Measurements from ENCODE around the gene PGLYRP2. TPM values are rescaled to one million over a fixed set of nuclear protein-coding genes. Genes with fewer than 3 reads are reported as not detected.

PGLYRP2 gene, protein sequence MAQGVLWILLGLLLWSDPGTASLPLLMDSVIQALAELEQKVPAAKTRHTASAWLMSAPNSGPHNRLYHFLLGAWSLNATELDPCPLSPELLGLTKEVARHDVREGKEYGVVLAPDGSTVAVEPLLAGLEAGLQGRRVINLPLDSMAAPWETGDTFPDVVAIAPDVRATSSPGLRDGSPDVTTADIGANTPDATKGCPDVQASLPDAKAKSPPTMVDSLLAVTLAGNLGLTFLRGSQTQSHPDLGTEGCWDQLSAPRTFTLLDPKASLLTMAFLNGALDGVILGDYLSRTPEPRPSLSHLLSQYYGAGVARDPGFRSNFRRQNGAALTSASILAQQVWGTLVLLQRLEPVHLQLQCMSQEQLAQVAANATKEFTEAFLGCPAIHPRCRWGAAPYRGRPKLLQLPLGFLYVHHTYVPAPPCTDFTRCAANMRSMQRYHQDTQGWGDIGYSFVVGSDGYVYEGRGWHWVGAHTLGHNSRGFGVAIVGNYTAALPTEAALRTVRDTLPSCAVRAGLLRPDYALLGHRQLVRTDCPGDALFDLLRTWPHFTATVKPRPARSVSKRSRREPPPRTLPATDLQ
- not detected in 2 replicates for total RNA-seq (2011; cell fraction: chromatin; rRNA removed; ENCODE audit: low replicate concordance)
- not detected in 2 replicates for total RNA-seq (2011; cell fraction: nucleolus; rRNA removed)
- not detected in 2 replicates for total RNA-seq (2011; cell fraction: nucleoplasm; rRNA removed)
- not detected in 2 replicates for total RNA-seq (2014; rRNA removed)
- total RNA-seq (2014; rRNA removed; fragmentation: Illumina TruSeq; extraction: Trizol) = not detected in 2 replicates
- not detected in 2 replicates for total RNA-seq (2015; rRNA removed; fragmentation: Illumina TruSeq; extraction: Trizol)
- total RNA-seq (2021) = not detected in 2 replicates
- not detected in 2 replicates for polyA plus RNA-seq (2011; rRNA removed)
- not detected in 2 replicates for polyA plus RNA-seq (2011; cell fraction: cytosol; rRNA removed)
- not detected in 2 replicates for polyA plus RNA-seq (2011; cell fraction: nucleus; rRNA removed)
- polyA plus RNA-seq (2012) = not detected in 2 replicates
- polyA plus RNA-seq (2014; fragmentation: Illumina TruSeq; extraction: Trizol) = not detected in 2 replicates
- polyA plus RNA-seq (2014; fragmentation: Nextera tagmentation; extraction: Ambion mirVana) = not detected
- polyA plus RNA-seq (2014; rRNA removed) = not detected in 2 replicates
- polyA minus RNA-seq (2011; rRNA and poly(A)+ RNA removed) = not detected in 2 replicates
- polyA minus RNA-seq (2011; cell fraction: cytosol; rRNA and poly(A)+ RNA removed) = not detected in 2 replicates
- not detected in 2 replicates for polyA minus RNA-seq (2011; cell fraction: nucleus; rRNA and poly(A)+ RNA removed)
- Bru-seq, nascent RNA = not detected
- BruChase-seq, experiment 1, labeled RNA remaining after a 2-hour chase = not detected
- BruChase-seq, experiment 2, labeled RNA remaining after a 6-hour chase = not detected
- long read RNA-seq, experiment 1 = 0 reads
- long read RNA-seq, experiment 2 = 0 reads
- long read RNA-seq, experiment 3 = 0 reads

DNA sequence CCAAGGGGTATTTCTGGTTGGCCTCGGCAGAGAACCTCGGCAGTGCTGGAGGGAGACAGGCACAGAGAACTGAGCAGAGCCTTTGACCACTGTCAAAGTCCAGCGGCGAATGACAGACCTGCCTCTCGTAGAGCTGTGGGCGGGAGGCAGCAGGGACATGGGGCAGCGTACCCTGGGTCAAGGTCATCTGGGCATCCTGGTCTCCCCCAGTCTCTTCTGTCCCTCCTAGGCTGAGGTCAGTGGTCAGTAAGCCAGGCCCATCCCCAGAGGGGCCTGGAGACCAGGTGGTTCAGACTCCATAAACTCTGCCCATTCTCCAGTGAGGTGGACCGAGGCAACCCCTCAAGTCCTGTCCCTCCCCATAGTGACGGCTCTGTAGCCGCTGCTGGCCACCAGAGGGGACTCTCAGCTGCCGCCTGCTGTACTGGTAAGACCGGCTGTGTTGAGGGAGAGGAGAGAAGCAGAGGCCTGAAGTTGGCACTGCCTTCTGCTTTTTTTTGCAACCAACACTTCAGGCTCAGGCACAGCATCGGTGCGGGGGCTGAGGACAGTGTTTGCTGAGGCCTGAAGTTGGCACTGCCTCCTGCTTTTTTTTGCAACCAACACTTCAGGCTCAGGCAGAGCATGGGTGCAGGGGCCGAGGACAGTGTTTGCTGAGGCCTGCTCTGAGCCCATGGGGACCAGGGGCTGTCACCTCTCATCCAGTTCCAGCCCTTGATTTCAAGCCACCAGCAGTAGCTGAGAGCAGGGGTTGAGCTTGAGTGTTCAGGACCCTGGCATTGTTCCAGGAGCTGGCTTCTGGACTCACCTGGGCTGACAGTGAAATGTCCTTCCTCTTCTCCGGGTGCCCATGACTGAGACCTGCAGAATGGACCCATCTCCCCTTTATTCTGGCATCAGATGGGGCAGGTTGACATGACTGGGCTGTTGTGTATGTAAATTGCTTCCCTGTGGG, at the start of gene PGLYRP2:
TSS of gene PGLYRP2 (minus strand) at position 111 of the 955 bp plus-strand sequence. CDS start 130 bp downstream, outside the sequence.
- FAIRE-seq = no peak
- no peaks in the 10 kb centered on the region for H3K9me3 ChIP-seq (replicated peaks; ENCODE audit: control insufficient read depth, insufficient read depth, low read depth, low read length)
- no peak within 1 kb of the TSS for H3K4me2 ChIP-seq (ENCODE audit: insufficient read depth, low read length)
- ATAC-seq = peak; percentile 86
- H3K4me3 ChIP-seq = no peak within 1 kb of the TSS
- in situ Hi-C loops (cut with MboI) (no loop called here), intact Hi-C loops (cut with micrococcal nuclease) (no loop called here)
- no peak within 1 kb of the TSS for H3K27ac ChIP-seq (ENCODE audit: extremely low read depth, low read depth, low read length)
- no peak for DNase-seq (ENCODE audit: extremely low read depth in 1 of 4, low spot score in 3 of 4)
- H3K4me1 ChIP-seq (replicated peaks in 1 of 2; ENCODE audit: control insufficient read depth in 2 of 2, insufficient read depth in 2 of 2, low read length in 2 of 2) = no peaks in the 10 kb centered on the region
- WGBS (ENCODE audit: insufficient coverage, low coverage, missing lambda C conversion rate) = 4% methylated on average over 16 of the region's 16 CpGs
- H3K27me3 ChIP-seq (ENCODE audit: control insufficient read depth in 2 of 2, insufficient read depth in 2 of 2, low read length in 2 of 2) = peaks cover 0 to 26% of the 10 kb centered on the region in 2 experiments; a peak in 2 of 5 replicates
- H4K20me1 ChIP-seq (replicated peaks; ENCODE audit: control insufficient read depth, insufficient read depth, low read length) = no peaks in the 10 kb centered on the region; the same call in 1 of the 2 replicates
- no peak within 1 kb of the TSS for H2AFZ ChIP-seq (ENCODE audit: low read depth, low read length)
- H3K9me1 ChIP-seq (ENCODE audit: control insufficient read depth, insufficient read depth, low read length) = no peaks in the 10 kb centered on the region
- no peaks in the 10 kb centered on the region for H3K79me2 ChIP-seq (ENCODE audit: control insufficient read depth, insufficient read depth, low read length)
- ChIA-PET POLR2A (interaction anchor here (1.2 kb wide), 1 partner anchor 14 kb away, joined by 3 read pairs; no protein-coding TSS in a partner anchor), CTCF (ENCODE audit: low intra/inter-chr PET ratio) (no interaction called here)
- no TSS peak for BruUV-seq (replicated peaks)
- no peaks in the 10 kb centered on the region for H3K36me3 ChIP-seq (ENCODE audit: control insufficient read depth, insufficient read depth, low read length)
- H3K9ac ChIP-seq (ENCODE audit: insufficient read depth in 1 of 2, low read depth in 2 of 2, low read length in 2 of 2) = peak within 1 kb of the TSS in 1 of 2 experiments; percentile 40; a peak in 1 of 4 replicates
- TF ChIP-seq, protein P1, sequence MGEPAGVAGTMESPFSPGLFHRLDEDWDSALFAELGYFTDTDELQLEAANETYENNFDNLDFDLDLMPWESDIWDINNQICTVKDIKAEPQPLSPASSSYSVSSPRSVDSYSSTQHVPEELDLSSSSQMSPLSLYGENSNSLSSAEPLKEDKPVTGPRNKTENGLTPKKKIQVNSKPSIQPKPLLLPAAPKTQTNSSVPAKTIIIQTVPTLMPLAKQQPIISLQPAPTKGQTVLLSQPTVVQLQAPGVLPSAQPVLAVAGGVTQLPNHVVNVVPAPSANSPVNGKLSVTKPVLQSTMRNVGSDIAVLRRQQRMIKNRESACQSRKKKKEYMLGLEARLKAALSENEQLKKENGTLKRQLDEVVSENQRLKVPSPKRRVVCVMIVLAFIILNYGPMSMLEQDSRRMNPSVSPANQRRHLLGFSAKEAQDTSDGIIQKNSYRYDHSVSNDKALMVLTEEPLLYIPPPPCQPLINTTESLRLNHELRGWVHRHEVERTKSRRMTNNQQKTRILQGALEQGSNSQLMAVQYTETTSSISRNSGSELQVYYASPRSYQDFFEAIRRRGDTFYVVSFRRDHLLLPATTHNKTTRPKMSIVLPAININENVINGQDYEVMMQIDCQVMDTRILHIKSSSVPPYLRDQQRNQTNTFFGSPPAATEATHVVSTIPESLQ (CRISPR knock-in tag; IDR thresholded peaks at IDR 0.05) = no peak
- no peak for TF ChIP-seq LEF1 (IDR thresholded peaks at IDR 0.05)
- TF ChIP-seq YY1 (IDR thresholded peaks at IDR 0.05; ENCODE audit: borderline replicate concordance in 1 of 3, control insufficient read depth in 1 of 3, extremely low read depth in 1 of 3, insufficient read depth in 3 of 3, insufficient read length in 1 of 3, insufficient replicate concordance in 2 of 3, low read depth in 1 of 3, low read length in 2 of 3) = no peak
- no peak for TF ChIP-seq THRAP3 (IDR thresholded peaks at IDR 0.05; ENCODE audit: borderline replicate concordance)
- TF ChIP-seq, protein P2, sequence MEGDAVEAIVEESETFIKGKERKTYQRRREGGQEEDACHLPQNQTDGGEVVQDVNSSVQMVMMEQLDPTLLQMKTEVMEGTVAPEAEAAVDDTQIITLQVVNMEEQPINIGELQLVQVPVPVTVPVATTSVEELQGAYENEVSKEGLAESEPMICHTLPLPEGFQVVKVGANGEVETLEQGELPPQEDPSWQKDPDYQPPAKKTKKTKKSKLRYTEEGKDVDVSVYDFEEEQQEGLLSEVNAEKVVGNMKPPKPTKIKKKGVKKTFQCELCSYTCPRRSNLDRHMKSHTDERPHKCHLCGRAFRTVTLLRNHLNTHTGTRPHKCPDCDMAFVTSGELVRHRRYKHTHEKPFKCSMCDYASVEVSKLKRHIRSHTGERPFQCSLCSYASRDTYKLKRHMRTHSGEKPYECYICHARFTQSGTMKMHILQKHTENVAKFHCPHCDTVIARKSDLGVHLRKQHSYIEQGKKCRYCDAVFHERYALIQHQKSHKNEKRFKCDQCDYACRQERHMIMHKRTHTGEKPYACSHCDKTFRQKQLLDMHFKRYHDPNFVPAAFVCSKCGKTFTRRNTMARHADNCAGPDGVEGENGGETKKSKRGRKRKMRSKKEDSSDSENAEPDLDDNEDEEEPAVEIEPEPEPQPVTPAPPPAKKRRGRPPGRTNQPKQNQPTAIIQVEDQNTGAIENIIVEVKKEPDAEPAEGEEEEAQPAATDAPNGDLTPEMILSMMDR (IDR thresholded peaks at IDR 0.05 in 2 of 3, conservative IDR thresholded peaks at IDR 0.05 in 1 of 3; ENCODE audit: insufficient read depth in 2 of 3, low read depth in 1 of 3, low read length in 3 of 3) = peak; percentile 31 to 44 (median 32); a peak in 3 of 6 replicates
- TF ChIP-seq MTA3 (IDR thresholded peaks at IDR 0.05; ENCODE audit: borderline replicate concordance) = no peak
- peak in 1 of 2 experiments; percentile 48; a peak in 2 of 4 replicates for TF ChIP-seq RAD21 (CRISPR knock-in tag; conservative IDR thresholded peaks at IDR 0.05 in 1 of 2, IDR thresholded peaks at IDR 0.05 in 1 of 2)
